SK-N-DZ (cell line): Measurements from ENCODE around the gene CALML6.

ENCODE experiments used
- DNase-seq: peaks from one replicate; pipeline ENCODE4 v3.0.0-alpha.2; 2015; ENCODE audit warnings: low spot score

Gene CALML6

GRCh38 chr1:1942753-1943656 lies 27.9 kb downstream of the CALML6 start:
- no peak for DNase-seq

- DNase-seq: peak; percentile 49
These were observed 28.9 kb downstream of the CALML6 start for GRCh38 chr1:1943834-1944570.

- DNase-seq: no peak
These were observed 30.8 kb downstream of the CALML6 start for GRCh38 chr1:1945782-1946393.

GRCh38 chr1:1946540-1946939 lies 31.5 kb downstream of the CALML6 start:
- DNase-seq: no peak

GRCh38 chr1:1947493-1947892 lies 32.4 kb downstream of the CALML6 start:
- DNase-seq: no peak

- no peak for DNase-seq
These were observed 33.7 kb downstream of the CALML6 start for GRCh38 chr1:1948783-1949182.

- no peak for DNase-seq
These were observed 35.9 kb downstream of the CALML6 start for GRCh38 chr1:1950940-1951339.

- DNase-seq: no peak
These were observed 39.0 kb downstream of the CALML6 start for GRCh38 chr1:1954015-1954414.

- no peak for DNase-seq
These were observed 39.9 kb downstream of the CALML6 start for GRCh38 chr1:1954831-1955441.

GRCh38 chr1:1955621-1956094 lies 40.6 kb downstream of the CALML6 start:
- DNase-seq: no peak

GRCh38 chr1:1956101-1956500 lies 41.0 kb downstream of the CALML6 start:
- no peak for DNase-seq

GRCh38 chr1:1956586-1957532 lies 41.8 kb downstream of the CALML6 start:
- DNase-seq: no peak

GRCh38 chr1:1957533-1957961 lies 42.5 kb downstream of the CALML6 start:
- no peak for DNase-seq

- no peak for DNase-seq
These were observed 43.0 kb downstream of the CALML6 start for GRCh38 chr1:1958071-1958541.

- no peak for DNase-seq
These were observed 44.4 kb downstream of the CALML6 start for GRCh38 chr1:1959459-1959839.

GRCh38 chr1:1959840-1960479 lies 44.9 kb downstream of the CALML6 start:
- peak; percentile 52 for DNase-seq

- DNase-seq: no peak
These were observed 45.6 kb downstream of the CALML6 start for GRCh38 chr1:1960480-1961196.

GRCh38 chr1:1962752-1963151 lies 47.7 kb downstream of the CALML6 start:
- DNase-seq: no peak

GRCh38 chr1:1963570-1963969 lies 48.5 kb downstream of the CALML6 start:
- DNase-seq: no peak
